ENCODE results near the gene AMY1B.
"Not testable (repeated sequence)": the region's sequence is repeated elsewhere in the genome, so short reads cannot be mapped to it uniquely, and the experiment has no call there.

- TF ChIP-seq CTCF (conservative IDR thresholded peaks at IDR 0.05; ENCODE audit: low read depth, low read length); EZH2 (IDR thresholded peaks at IDR 0.05; ENCODE audit: borderline replicate concordance, low read depth, low read length, poor library complexity, severe bottlenecking): not testable (repeated sequence)
Observed at GRCh38 chr1:103700669-103701068, 4.7 kb upstream of the AMY1B start.
